Activated CD4-positive, alpha-beta T cell treated with anti-CD3 and anti-CD28 coated beads, Interleukin-2, amount 10 ng/mL, durations not matched to agents 24 days and 14 days (primary cell): Measurements from ENCODE around the gene SCFD2. TPM values are rescaled to one million over a fixed set of nuclear protein-coding genes. Genes with fewer than 3 reads are reported as not detected.

Source experiments
- DNase-seq: peaks from one replicate; pipeline ENCODE4 v3.0.0; 2022
- H3K27ac Mint-ChIP-seq: one replicate; pipeline ENCODE4 v1.8.0; 2022; ENCODE audit warnings: mild to moderate bottlenecking, mixed read lengths
- H3K27me3 Mint-ChIP-seq: one replicate; pipeline ENCODE4 v1.8.0; 2022; ENCODE audit warnings: mixed read lengths
- H3K36me3 Mint-ChIP-seq: one replicate; pipeline ENCODE4 v1.8.0; 2022; ENCODE audit warnings: low read depth, mild to moderate bottlenecking, mixed read lengths
- H3K4me1 Mint-ChIP-seq: one replicate; pipeline ENCODE4 v1.8.0; 2021; ENCODE audit warnings: mixed read lengths
- H3K4me3 Mint-ChIP-seq: one replicate; pipeline ENCODE4 v1.8.0; 2022; ENCODE audit warnings: mild to moderate bottlenecking, moderate library complexity, mixed read lengths
- H3K9me3 Mint-ChIP-seq: one replicate; pipeline ENCODE4 v1.8.0; 2021; ENCODE audit warnings: mixed read lengths
- intact Hi-C: fragments of 100-400 bp; cut with micrococcal nuclease; formaldehyde crosslinking; loops from one replicate; pipeline ENCODE4 v1.15.1; 2023
- total RNA-seq: library from RNA; stranded (reverse); gene quantifications from 2 replicates; pipeline ENCODE4 v1.2.3, GENCODE V29; 2022

SCFD2 gene
- total RNA-seq, 1 donor from 2014 or later, result 39.9 TPM

GRCh38 chr4:52942936-52943335 lies 422.9 kb downstream of the SCFD2 start:
- H3K27ac Mint-ChIP-seq, result no peak overlapping the region
- no peaks in the 10 kb centered on the region for H3K4me1 Mint-ChIP-seq
- no peak overlapping the region for H3K4me3 Mint-ChIP-seq
- intact Hi-C loops, result no loop called here
- H3K27me3 Mint-ChIP-seq, result no peaks in the 10 kb centered on the region
- no peaks in the 10 kb centered on the region for H3K9me3 Mint-ChIP-seq
- H3K36me3 Mint-ChIP-seq, result no peaks in the 10 kb centered on the region
- no peak for DNase-seq

- intact Hi-C loops, result no loop called here
- DNase-seq, result no peak
- peaks cover 2% of the 10 kb centered on the region for H3K36me3 Mint-ChIP-seq
- H3K4me1 Mint-ChIP-seq, result no peaks in the 10 kb centered on the region
- no peak overlapping the region for H3K4me3 Mint-ChIP-seq
- no peaks in the 10 kb centered on the region for H3K27me3 Mint-ChIP-seq
- H3K27ac Mint-ChIP-seq, result no peak overlapping the region
- H3K9me3 Mint-ChIP-seq, result no peaks in the 10 kb centered on the region
Observed at GRCh38 chr4:52941450-52941849, 424.4 kb downstream of the SCFD2 start.

DNA sequence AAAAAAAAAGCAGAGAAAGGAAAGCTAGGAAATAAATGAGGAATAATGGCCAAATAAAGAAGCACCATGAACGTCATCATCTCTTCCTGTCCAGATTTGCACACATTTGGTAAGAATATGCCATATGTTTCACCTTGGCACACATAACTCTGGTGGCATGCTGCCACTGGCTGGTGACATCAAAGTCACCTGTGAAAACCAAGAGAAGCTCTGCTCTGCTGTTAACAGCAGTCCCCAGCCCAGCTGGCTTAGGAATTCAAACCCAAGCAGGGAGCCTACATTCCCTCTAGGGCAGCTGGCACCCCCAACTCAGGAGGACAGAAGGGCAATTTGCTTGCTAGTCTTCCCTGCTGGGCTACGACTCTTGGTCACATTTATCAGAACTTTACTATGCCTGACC lies 426.1 kb downstream of the SCFD2 start:
- H3K4me1 Mint-ChIP-seq, result no peaks in the 10 kb centered on the region
- peaks cover 2% of the 10 kb centered on the region for H3K36me3 Mint-ChIP-seq
- no peak for DNase-seq
- H3K9me3 Mint-ChIP-seq, result no peaks in the 10 kb centered on the region
- H3K27me3 Mint-ChIP-seq, result no peaks in the 10 kb centered on the region
- intact Hi-C loops, result no loop called here
- no peak overlapping the region for H3K27ac Mint-ChIP-seq
- no peak overlapping the region for H3K4me3 Mint-ChIP-seq

DNA sequence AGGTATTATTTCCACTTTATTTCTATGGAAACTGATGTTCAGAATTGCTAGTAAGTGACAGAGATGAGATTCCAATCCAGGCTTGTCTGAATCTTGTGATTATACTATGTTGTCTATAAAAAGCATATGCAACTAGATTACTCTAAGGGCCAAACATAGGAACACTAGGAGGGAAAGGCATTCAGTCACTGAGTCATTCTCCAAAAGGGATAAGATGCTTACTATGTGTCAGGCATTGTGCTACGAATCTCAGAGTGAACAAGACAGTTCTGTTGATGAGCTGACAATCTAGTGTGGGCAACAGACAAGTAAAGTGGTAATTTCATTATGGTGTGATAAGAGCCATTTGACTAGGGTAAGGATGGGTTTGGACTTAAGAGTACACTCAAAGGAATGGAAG lies 426.5 kb downstream of the SCFD2 start:
- no peaks in the 10 kb centered on the region for H3K4me1 Mint-ChIP-seq
- intact Hi-C loops, result no loop called here
- H3K27me3 Mint-ChIP-seq, result no peaks in the 10 kb centered on the region
- no peaks in the 10 kb centered on the region for H3K9me3 Mint-ChIP-seq
- peaks cover 2% of the 10 kb centered on the region for H3K36me3 Mint-ChIP-seq
- H3K27ac Mint-ChIP-seq, result no peak overlapping the region
- DNase-seq, result no peak
- no peak overlapping the region for H3K4me3 Mint-ChIP-seq

- H3K36me3 Mint-ChIP-seq, result peaks cover 2% of the 10 kb centered on the region
- H3K27me3 Mint-ChIP-seq, result no peaks in the 10 kb centered on the region
- H3K4me3 Mint-ChIP-seq, result no peak overlapping the region
- no peaks in the 10 kb centered on the region for H3K9me3 Mint-ChIP-seq
- H3K4me1 Mint-ChIP-seq, result peaks cover 2% of the 10 kb centered on the region
- no peak overlapping the region for H3K27ac Mint-ChIP-seq
- intact Hi-C loops, result no loop called here
- no peak for DNase-seq
Observed at GRCh38 chr4:52937829-52938228, 428.0 kb downstream of the SCFD2 start.

DNA sequence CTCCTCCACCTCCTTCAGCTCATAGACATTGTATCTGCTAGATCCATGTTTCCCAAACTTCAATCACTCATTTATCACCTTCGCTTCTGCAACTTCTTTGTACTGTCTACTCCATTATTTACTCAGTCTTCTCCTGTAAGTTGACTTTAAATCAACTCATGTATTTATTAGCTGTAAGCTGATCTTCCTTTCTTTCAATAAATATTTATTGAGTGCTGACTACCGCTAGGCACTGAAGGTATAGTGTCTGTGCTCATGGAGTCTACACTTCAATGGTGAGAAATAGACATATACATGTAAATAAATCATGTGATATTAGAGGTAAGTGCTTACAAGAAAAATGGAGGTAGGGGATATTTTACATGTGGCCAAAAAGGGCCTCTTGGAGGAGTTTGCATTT lies 429.1 kb downstream of the SCFD2 start:
- no peaks in the 10 kb centered on the region for H3K27me3 Mint-ChIP-seq
- intact Hi-C loops, result no loop called here
- H3K9me3 Mint-ChIP-seq, result no peaks in the 10 kb centered on the region
- no peak overlapping the region for H3K4me3 Mint-ChIP-seq
- DNase-seq, result no peak
- no peak overlapping the region for H3K27ac Mint-ChIP-seq
- H3K36me3 Mint-ChIP-seq, result peaks cover 2% of the 10 kb centered on the region
- peaks cover 2% of the 10 kb centered on the region for H3K4me1 Mint-ChIP-seq

DNA sequence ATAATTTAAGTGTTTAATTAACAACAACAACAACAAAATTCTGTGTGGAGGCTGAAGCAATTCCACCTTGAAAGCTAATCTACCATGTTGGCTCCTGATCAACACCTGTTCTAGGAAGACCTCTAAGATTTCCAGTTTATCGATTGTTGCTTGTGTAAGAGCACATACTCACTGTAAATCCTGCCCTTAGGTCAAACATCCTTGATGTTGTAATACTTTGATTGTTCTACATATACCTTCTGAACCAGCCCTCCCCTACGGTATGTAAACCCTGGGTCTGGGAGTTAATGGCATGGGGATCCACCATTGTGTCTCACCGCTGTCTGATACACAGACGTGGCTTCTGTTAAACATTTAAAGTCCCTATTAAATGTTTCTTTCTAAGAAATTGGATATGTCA lies 430.5 kb downstream of the SCFD2 start:
- Mint-ChIP-seq H3K4me3 (no peak overlapping the region), H3K36me3 (peaks cover 2% of the 10 kb centered on the region), H3K4me1 (peaks cover 5% of the 10 kb centered on the region), H3K27ac (no peak overlapping the region), H3K9me3 (no peaks in the 10 kb centered on the region), H3K27me3 (no peaks in the 10 kb centered on the region)
- no peak for DNase-seq
- intact Hi-C loops, result no loop called here

DNA sequence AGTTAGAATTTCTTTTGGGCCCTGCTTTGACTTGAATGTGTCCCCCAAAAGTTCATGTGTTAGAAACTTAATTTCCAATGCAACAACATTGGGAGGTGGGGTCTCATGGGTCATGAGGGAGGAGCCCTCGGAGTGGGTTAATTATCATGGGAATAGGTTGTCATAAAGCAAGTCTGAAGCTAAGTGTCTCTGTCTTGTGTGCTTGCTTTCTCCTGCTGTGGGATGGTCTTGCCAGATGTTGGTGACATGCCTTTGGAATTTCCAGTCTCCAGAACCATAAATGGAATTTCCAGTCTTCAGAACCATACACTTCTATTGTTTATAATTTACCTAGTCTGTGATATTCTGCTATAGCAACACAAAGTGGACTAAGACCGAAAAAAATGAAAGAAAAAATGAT lies 432.1 kb downstream of the SCFD2 start:
- Mint-ChIP-seq H3K36me3 (peaks cover 2% of the 10 kb centered on the region), H3K27ac (no peak overlapping the region), H3K4me1 (peaks cover 5% of the 10 kb centered on the region), H3K4me3 (no peak overlapping the region), H3K9me3 (no peaks in the 10 kb centered on the region), H3K27me3 (no peaks in the 10 kb centered on the region)
- intact Hi-C loops, result no loop called here
- no peak for DNase-seq

DNA sequence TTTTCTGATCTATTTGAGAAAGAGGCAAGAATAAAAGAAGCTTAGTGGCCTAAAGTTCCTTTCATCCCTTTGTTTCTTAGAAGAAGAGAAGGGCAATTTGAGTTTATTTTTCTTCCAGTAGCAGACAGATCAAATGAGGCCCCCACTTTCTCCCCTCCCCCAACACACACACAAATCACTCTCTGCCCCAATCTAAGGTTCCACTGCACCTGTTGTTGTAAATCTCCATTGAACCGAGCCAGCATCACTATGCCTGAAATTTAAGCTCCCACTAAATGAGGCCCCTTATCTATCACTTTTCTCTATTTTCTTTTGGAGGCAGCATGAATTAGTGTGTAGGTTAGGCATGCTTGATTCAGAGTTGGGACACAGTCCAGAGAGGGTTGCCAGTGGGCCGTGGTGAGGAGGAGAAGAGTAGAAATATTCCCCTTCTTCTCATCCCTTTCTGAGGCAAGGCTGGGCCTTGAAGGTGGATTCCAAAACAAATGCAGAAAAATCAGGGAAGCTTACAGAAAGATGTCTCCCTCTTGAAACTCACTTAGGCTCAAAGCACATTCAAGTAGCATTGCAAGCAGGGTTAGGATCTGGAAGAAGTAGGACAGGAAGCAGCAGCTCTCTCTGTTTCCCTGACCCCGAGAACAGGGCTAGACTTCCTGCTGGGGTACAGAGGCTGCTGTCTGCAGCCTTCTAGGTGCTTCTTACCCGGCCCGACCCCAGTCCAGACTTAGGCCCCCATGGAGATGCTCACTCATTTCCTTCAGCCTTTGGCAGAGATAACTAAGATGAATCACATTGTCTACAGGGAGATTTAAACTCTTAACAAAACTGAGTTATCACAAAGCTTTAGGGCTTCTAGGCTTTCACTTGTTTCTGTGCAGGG lies 433.0 kb downstream of the SCFD2 start:
- H3K36me3 Mint-ChIP-seq, result peaks cover 2% of the 10 kb centered on the region
- no peaks in the 10 kb centered on the region for H3K27me3 Mint-ChIP-seq
- H3K9me3 Mint-ChIP-seq, result no peaks in the 10 kb centered on the region
- no peak overlapping the region for H3K4me3 Mint-ChIP-seq
- intact Hi-C loops, result no loop called here
- no peak for DNase-seq
- H3K27ac Mint-ChIP-seq, result no peak overlapping the region
- peaks cover 5% of the 10 kb centered on the region for H3K4me1 Mint-ChIP-seq

DNA sequence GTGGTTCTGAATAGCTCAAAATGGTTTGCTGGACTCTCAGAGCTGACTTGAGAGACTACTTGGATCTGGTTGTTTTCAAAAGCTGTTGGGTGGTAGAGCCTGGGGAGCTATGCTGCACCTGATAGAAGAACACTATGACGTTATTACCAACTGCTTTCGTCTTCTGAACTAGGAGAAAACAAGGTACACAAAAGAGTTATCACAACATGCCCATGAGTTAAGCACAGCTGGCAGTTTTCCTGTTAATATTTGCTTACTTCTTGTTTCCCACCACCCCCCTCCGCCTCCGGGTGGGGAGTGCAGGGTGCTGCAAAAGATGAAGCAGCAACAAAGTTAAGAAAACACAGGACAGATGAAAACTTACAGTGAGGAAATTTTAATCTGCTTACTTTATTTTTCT lies 434.6 kb downstream of the SCFD2 start:
- Mint-ChIP-seq H3K4me3 (no peak overlapping the region), H3K4me1 (peaks cover 5% of the 10 kb centered on the region), H3K27ac (no peak overlapping the region), H3K36me3 (no peaks in the 10 kb centered on the region), H3K9me3 (no peaks in the 10 kb centered on the region), H3K27me3 (no peaks in the 10 kb centered on the region)
- no peak for DNase-seq
- intact Hi-C loops, result no loop called here

GRCh38 chr4:52926196-52926974 lies 439.5 kb downstream of the SCFD2 start:
- Mint-ChIP-seq H3K27me3 (no peaks in the 10 kb centered on the region), H3K4me1 (no peaks in the 10 kb centered on the region), H3K36me3 (no peaks in the 10 kb centered on the region), H3K27ac (no peak overlapping the region), H3K4me3 (no peak overlapping the region), H3K9me3 (no peaks in the 10 kb centered on the region)
- no peak for DNase-seq
- intact Hi-C loops, result no loop called here

- no peak overlapping the region for H3K27ac Mint-ChIP-seq
- no peaks in the 10 kb centered on the region for H3K27me3 Mint-ChIP-seq
- H3K4me1 Mint-ChIP-seq, result no peaks in the 10 kb centered on the region
- no peaks in the 10 kb centered on the region for H3K36me3 Mint-ChIP-seq
- no peaks in the 10 kb centered on the region for H3K9me3 Mint-ChIP-seq
- H3K4me3 Mint-ChIP-seq, result no peak overlapping the region
- no peak for DNase-seq
- intact Hi-C loops, result no loop called here
Observed at GRCh38 chr4:52925531-52925968, 440.3 kb downstream of the SCFD2 start.

GRCh38 chr4:52919461-52919860 lies 446.4 kb downstream of the SCFD2 start:
- no peak overlapping the region for H3K27ac Mint-ChIP-seq
- intact Hi-C loops, result no loop called here
- no peaks in the 10 kb centered on the region for H3K9me3 Mint-ChIP-seq
- no peaks in the 10 kb centered on the region for H3K4me1 Mint-ChIP-seq
- DNase-seq, result no peak
- no peaks in the 10 kb centered on the region for H3K27me3 Mint-ChIP-seq
- no peaks in the 10 kb centered on the region for H3K36me3 Mint-ChIP-seq
- no peak overlapping the region for H3K4me3 Mint-ChIP-seq

DNA sequence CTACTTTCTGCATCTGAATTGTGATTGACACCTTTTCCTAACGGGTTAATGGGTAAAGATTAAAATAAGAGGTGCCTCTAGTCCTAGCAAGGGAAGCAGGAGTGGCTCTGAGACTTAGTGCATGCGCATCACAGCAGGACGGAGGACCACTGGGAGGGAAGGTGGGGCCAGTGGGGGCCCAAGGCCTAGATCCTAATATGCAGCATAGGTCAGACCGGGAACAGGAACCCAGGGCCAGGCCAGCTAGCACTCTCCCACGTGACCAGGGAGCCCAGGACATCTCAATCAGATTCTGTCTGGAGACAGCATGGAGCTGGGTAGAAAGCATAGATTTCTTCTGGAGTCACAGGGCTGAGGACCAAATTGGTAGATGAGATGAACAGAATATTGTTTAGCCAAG lies 448.0 kb downstream of the SCFD2 start:
- H3K4me1 Mint-ChIP-seq, result no peaks in the 10 kb centered on the region
- no peaks in the 10 kb centered on the region for H3K9me3 Mint-ChIP-seq
- intact Hi-C loops, result no loop called here
- H3K27me3 Mint-ChIP-seq, result no peaks in the 10 kb centered on the region
- H3K4me3 Mint-ChIP-seq, result no peak overlapping the region
- no peak for DNase-seq
- no peak overlapping the region for H3K27ac Mint-ChIP-seq
- no peaks in the 10 kb centered on the region for H3K36me3 Mint-ChIP-seq
